Lower lobe of right lung (tissue), 2 donors: ENCODE measurements around the gene SLC25A39. TPM values are rescaled to one million over a fixed set of nuclear protein-coding genes. Genes with fewer than 3 reads are reported as not detected.
"Not testable (repeated sequence)": the region's sequence is repeated elsewhere in the genome, so short reads cannot be mapped to it uniquely, and the experiment has no call there.

Source experiments
- ATAC-seq, 2 donors: fragments of 200-7000 bp; cut with Tn5 transposase; one replicate each; pipeline ENCODE4 v1.9.1; 2020 to 2022; ENCODE audit warnings: mild to moderate bottlenecking in 2 of 2, moderate library complexity in 2 of 2
- DNase-seq: peaks from one replicate; pipeline ENCODE4 v3.0.0-alpha.2; 2020
- H3K27ac ChIP-seq: fragments of 200-600 bp; one replicate; pipeline ENCODE4 v1.8.0; 2022
- H3K27me3 ChIP-seq: fragments of 200-600 bp; one replicate; pipeline ENCODE4 v1.8.0; 2022; ENCODE audit warnings: low read depth
- H3K36me3 ChIP-seq: fragments of 200-600 bp; one replicate; pipeline ENCODE4 v1.8.0; 2022; ENCODE audit warnings: mild to moderate bottlenecking
- H3K4me1 ChIP-seq: fragments of 200-600 bp; one replicate; pipeline ENCODE4 v1.8.0; 2022
- H3K4me3 ChIP-seq: fragments of 200-600 bp; one replicate; pipeline ENCODE4 v1.8.0; 2022; ENCODE audit warnings: mild to moderate bottlenecking
- H3K9me3 ChIP-seq: fragments of 200-600 bp; one replicate; pipeline ENCODE4 v1.8.0; 2022
- CTCF ChIP-seq: fragments of 200-600 bp; IDR thresholded peaks from one replicate; pipeline ENCODE4 v1.8.0; 2022; ENCODE audit warnings: antibody characterized with exemption, mild to moderate bottlenecking
- intact Hi-C: fragments of 100-400 bp; cut with DNase I; formaldehyde crosslinking; loops from one replicate; pipeline ENCODE4 v1.11.0; 2022
- long read RNA-seq: library from polyadenylated mRNA; unstranded; transcript quantifications from one replicate; pipeline ENCODE4 v2.0.0, GENCODE V29; 2021
- total RNA-seq: library from RNA; stranded (reverse); fragmentation: NEBNext Ultra II Directional; extraction: Animal tissue kit (Norgen Biotek cat#: 25700); gene quantifications from one replicate; pipeline ENCODE4 v1.2.1, GENCODE V29; 2021
- donor health status: DM: no; HTN: yes; CAD: no; lungs with severe emphysema.

The SLC25A39 gene
- total RNA-seq: 76.1 TPM
- long read RNA-seq, transcript SLC25A39-201 (12 exons, 1,607 nt): major isoform, 116 of 212 reads
- long read RNA-seq, transcript SLC25A39-212 (12 exons, 1,542 nt): minor isoform, 6 of 212 reads
- long read RNA-seq, transcript SLC25A39-202 (12 exons, 1,565 nt): minor isoform, 32 of 212 reads
- long read RNA-seq, partial matches to known transcripts: 31 of 212 reads
- long read RNA-seq, other reads (novel, unspliced or antisense): 25 of 212 reads

GRCh38 chr17:44324571-44325275 lies at the start of gene SLC25A39:
Gene SLC25A39, minus strand, starts transcription at chr17:44324823. Its CDS starts 1,261 bp downstream, at chr17:44323562.
- H3K27ac ChIP-seq: peak within 1 kb of the TSS; percentile 91
- intact Hi-C loops: no loop called here
- TF ChIP-seq CTCF: no peak
- peaks cover 30% of the 10 kb centered on the region for H3K4me1 ChIP-seq
- H3K27me3 ChIP-seq: no peaks in the 10 kb centered on the region
- DNase-seq (peak; percentile 96), ATAC-seq (peak; percentile 93 to 96)
- peaks cover 26% of the 10 kb centered on the region for H3K36me3 ChIP-seq
- H3K9me3 ChIP-seq: no peaks in the 10 kb centered on the region
- H3K4me3 ChIP-seq: peak within 1 kb of the TSS; percentile 99

- no peak overlapping the region for H3K27ac ChIP-seq
- peaks cover 8% of the 10 kb centered on the region for H3K27me3 ChIP-seq
- no peak for ATAC-seq
- H3K36me3 ChIP-seq: no peaks in the 10 kb centered on the region
- H3K9me3 ChIP-seq: no peaks in the 10 kb centered on the region
- H3K4me3 ChIP-seq: no peak overlapping the region
- peaks cover 8% of the 10 kb centered on the region for H3K4me1 ChIP-seq
- DNase-seq: no peak
- no peak for TF ChIP-seq CTCF
- intact Hi-C loops: no loop called here
Measured at GRCh38 chr17:44372036-44372435, 47.4 kb upstream of the SLC25A39 start.

- H3K27ac ChIP-seq, H3K27me3 ChIP-seq, ATAC-seq, H3K9me3 ChIP-seq, intact Hi-C loops, H3K4me3 ChIP-seq, DNase-seq, H3K4me1 ChIP-seq, H3K36me3 ChIP-seq: not testable (repeated sequence)
Measured at GRCh38 chr17:44369414-44370023, 44.9 kb upstream of the SLC25A39 start.

GRCh38 chr17:44368391-44369243 lies 44.0 kb upstream of the SLC25A39 start:
- intact Hi-C loops, ATAC-seq: not testable (repeated sequence)

GRCh38 chr17:44367231-44367979 lies 42.8 kb upstream of the SLC25A39 start:
- peaks cover 9% of the 10 kb centered on the region for H3K4me1 ChIP-seq
- H3K27me3 ChIP-seq: peaks cover 15% of the 10 kb centered on the region
- H3K9me3 ChIP-seq: no peaks in the 10 kb centered on the region
- no peak for ATAC-seq
- no peak for DNase-seq
- H3K27ac ChIP-seq: no peak overlapping the region
- H3K4me3 ChIP-seq: no peak overlapping the region
- no peak for TF ChIP-seq CTCF
- intact Hi-C loops: no loop called here
- no peaks in the 10 kb centered on the region for H3K36me3 ChIP-seq

More at GRCh38 chr17:44368391-44369243, 44.0 kb upstream of the SLC25A39 start:
- H3K27ac ChIP-seq, H3K36me3 ChIP-seq, H3K4me3 ChIP-seq, H3K9me3 ChIP-seq, H3K27me3 ChIP-seq, DNase-seq, H3K4me1 ChIP-seq: not testable (repeated sequence)

GRCh38 chr17:44365051-44365450 lies 40.4 kb upstream of the SLC25A39 start:
- H3K27ac ChIP-seq, ATAC-seq, DNase-seq, H3K4me3 ChIP-seq, H3K36me3 ChIP-seq, intact Hi-C loops, H3K9me3 ChIP-seq: not testable (repeated sequence)
- H3K27me3 ChIP-seq: peaks cover 22% of the 10 kb centered on the region
- H3K4me1 ChIP-seq: peaks cover 14% of the 10 kb centered on the region
